ENCODE data around the gene SLIT3.

The SLIT3 gene

GRCh38 chr5:168778536-168778935 lies 522.4 kb downstream of the SLIT3 start:
- DNase-seq (ENCODE audit: insufficient read length, low spot score) = no peak
- TF ChIP-seq, protein P1, sequence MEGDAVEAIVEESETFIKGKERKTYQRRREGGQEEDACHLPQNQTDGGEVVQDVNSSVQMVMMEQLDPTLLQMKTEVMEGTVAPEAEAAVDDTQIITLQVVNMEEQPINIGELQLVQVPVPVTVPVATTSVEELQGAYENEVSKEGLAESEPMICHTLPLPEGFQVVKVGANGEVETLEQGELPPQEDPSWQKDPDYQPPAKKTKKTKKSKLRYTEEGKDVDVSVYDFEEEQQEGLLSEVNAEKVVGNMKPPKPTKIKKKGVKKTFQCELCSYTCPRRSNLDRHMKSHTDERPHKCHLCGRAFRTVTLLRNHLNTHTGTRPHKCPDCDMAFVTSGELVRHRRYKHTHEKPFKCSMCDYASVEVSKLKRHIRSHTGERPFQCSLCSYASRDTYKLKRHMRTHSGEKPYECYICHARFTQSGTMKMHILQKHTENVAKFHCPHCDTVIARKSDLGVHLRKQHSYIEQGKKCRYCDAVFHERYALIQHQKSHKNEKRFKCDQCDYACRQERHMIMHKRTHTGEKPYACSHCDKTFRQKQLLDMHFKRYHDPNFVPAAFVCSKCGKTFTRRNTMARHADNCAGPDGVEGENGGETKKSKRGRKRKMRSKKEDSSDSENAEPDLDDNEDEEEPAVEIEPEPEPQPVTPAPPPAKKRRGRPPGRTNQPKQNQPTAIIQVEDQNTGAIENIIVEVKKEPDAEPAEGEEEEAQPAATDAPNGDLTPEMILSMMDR (IDR thresholded peaks at IDR 0.05; ENCODE audit: insufficient read depth, missing control alignments) = no peak
- FAIRE-seq = no peak

GRCh38 chr5:168777651-168778050 lies 523.3 kb downstream of the SLIT3 start:
- no peak for DNase-seq (ENCODE audit: insufficient read length, low spot score)
- FAIRE-seq = no peak
- TF ChIP-seq, protein P1 (IDR thresholded peaks at IDR 0.05; ENCODE audit: insufficient read depth, missing control alignments) = no peak

GRCh38 chr5:168776070-168776469 lies 524.9 kb downstream of the SLIT3 start:
- DNase-seq (ENCODE audit: insufficient read length, low spot score) (no peak), FAIRE-seq (no peak)
- TF ChIP-seq, protein P1 (IDR thresholded peaks at IDR 0.05; ENCODE audit: insufficient read depth, missing control alignments) = no peak

DNA sequence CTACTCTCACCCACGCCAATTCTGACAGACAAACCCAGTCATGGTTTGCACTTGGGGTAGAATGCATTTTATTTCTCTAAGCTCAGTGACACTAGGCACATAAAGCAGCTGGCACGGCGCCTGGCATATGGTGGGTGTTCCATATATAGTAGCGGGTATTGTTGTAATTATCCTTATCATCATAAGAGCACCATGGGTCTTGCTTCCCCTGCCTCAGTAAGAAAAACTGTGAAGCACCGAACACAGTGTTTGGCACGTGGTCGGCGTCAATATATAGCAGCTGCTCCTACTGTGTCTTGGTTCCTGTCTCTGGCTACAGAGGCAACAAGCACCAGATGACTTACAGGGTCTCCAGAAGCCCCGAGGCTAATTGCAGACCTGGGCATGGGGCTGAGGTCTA lies 527.7 kb downstream of the SLIT3 start:
- TF ChIP-seq, protein P1 (IDR thresholded peaks at IDR 0.05; ENCODE audit: insufficient read depth, missing control alignments) = no peak
- FAIRE-seq (no peak), DNase-seq (ENCODE audit: insufficient read length, low spot score) (no peak)

GRCh38 chr5:168772316-168772961 lies 528.5 kb downstream of the SLIT3 start:
- DNase-seq (ENCODE audit: insufficient read length, low spot score) (no peak), FAIRE-seq (no peak)
- TF ChIP-seq, protein P1 (IDR thresholded peaks at IDR 0.05; ENCODE audit: insufficient read depth, missing control alignments) = no peak

DNA sequence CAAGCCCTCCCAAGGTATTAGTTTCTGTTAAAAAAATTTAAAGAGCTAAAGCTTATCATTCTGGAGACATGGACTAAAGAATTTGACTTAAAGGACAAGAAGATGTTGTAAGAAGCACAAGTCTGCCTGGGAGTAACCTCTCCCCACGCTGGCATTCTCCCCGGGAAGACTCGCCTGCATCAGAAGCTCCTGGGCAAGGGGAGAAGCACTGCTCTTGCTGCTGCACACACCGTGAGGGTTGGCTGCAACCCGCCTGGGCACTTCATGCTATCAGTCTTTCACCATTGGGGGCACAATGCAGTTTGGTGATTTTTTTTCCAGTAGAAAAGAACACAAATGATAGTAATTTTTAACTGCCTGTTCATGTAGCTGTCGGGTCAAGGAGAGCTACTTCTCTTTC lies 529.3 kb downstream of the SLIT3 start:
- DNase-seq (ENCODE audit: insufficient read length, low spot score) (no peak), FAIRE-seq (no peak)
- TF ChIP-seq, protein P1 (IDR thresholded peaks at IDR 0.05; ENCODE audit: insufficient read depth, missing control alignments) = no peak

DNA sequence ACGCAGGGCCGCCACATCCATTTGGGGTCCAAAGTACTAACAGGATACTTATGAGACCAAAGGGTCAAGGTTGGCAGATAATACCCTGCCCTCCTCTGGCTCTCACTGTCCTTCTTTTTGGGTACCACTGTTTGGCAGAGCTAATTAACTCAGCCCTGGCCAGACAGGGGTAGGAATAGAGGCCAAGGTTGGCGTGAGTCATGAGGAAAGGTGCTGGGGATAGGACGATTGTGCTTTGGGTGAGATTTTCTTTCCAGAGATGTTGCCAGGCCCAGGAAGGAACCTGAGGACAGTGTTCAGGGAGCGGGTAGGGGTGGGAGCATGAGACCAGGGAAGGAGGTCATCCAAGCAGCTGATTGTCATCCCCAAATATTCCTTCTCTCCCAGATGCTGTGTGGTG lies 529.9 kb downstream of the SLIT3 start:
- FAIRE-seq (no peak), DNase-seq (ENCODE audit: insufficient read length, low spot score) (no peak)
- TF ChIP-seq, protein P1 (IDR thresholded peaks at IDR 0.05; ENCODE audit: insufficient read depth, missing control alignments) = no peak

All from D721Med (cell line).